Muscle of leg (tissue), 11 donors: Measurements from ENCODE around the gene MORF4L1. TPM values are rescaled to one million over a fixed set of nuclear protein-coding genes. Genes with fewer than 3 reads are reported as not detected.

Experiments used
- DNase-seq: peaks from one replicate; pipeline ENCODE4 v3.0.0; 2013
- H3K27ac ChIP-seq: one replicate; pipeline ENCODE4 v1.5.1; 2013; ENCODE audit warnings: mild to moderate bottlenecking, low read length, control low read depth
- H3K27me3 ChIP-seq: one replicate; pipeline ENCODE4 v1.6.1; 2013; ENCODE audit warnings: low read length; ENCODE audit not compliant: control insufficient read depth, insufficient read depth
- H3K36me3 ChIP-seq: one replicate; pipeline ENCODE4 v1.6.1; 2013; ENCODE audit warnings: low read length; ENCODE audit not compliant: control insufficient read depth, insufficient read depth
- H3K4me1 ChIP-seq: one replicate; pipeline ENCODE4 v1.6.1; 2013; ENCODE audit warnings: low read length; ENCODE audit not compliant: control insufficient read depth, insufficient read depth
- H3K4me3 ChIP-seq: one replicate; pipeline ENCODE4 v1.5.1; 2013; ENCODE audit warnings: low read length, control low read depth
- H3K9me3 ChIP-seq: replicated peaks from 2 replicates; pipeline ENCODE4 v1.6.1; 2013; ENCODE audit warnings: low read depth, low read length; ENCODE audit not compliant: control insufficient read depth
- WGBS: methylation state at CpG from one replicate; pipeline ENCODE4 v1.1.5; 2013; ENCODE audit warnings: missing lambda C conversion rate; ENCODE audit not compliant: insufficient coverage; 5-methylcytosine and 5-hydroxymethylcytosine counted together
- polyA plus RNA-seq, 8 donors: library from polyadenylated mRNA; unstranded; fragments of 120-200 nt; gene quantifications; one replicate each; pipeline versions ENCODE4 v1.2.1 to v1.2.3, GENCODE V29; 2013; ENCODE audit warnings: inconsistent platforms in 1 of 8, low replicate concordance in 1 of 8; ENCODE audit not compliant: insufficient read length in 8 of 8, insufficient read depth in 1 of 8
- total RNA-seq: library from RNA; stranded (reverse); fragments of 120-200 nt; gene quantifications from one replicate; pipeline ENCODE4 v1.2.4, GENCODE V29; 2013

MORF4L1 gene
- total and polyA plus RNA-seq, 9 donors: 285 to 656 (median 558) TPM

DNA sequence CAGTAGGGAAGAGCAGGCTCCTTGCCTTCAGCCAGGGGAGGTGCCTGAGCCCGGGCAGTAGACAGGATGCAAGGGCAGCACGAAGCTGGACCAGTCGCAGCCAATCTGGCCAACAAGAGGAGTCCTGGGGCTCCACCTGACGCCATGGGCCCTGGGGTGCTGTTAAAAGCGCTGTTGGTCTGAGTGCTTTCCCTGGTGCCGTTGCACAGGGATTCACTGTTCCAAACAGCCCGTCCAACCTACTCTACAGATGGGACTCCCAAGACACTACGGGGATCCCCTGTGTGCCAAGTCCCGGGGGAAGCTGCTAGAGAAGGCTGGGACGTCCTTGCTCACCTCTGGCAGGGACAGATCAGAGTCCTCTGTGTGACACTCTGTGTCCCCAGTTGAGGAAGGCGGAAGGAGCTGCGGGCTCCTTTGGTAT is 71.5 kb downstream of the MORF4L1 start:
- Histone ChIP-seq H3K9me3 (no peaks in the 10 kb centered on the region), H3K36me3 (no peaks in the 10 kb centered on the region), H3K4me1 (peaks cover 14% of the 10 kb centered on the region), H3K27me3 (peaks cover 17% of the 10 kb centered on the region), H3K4me3 (peak overlapping the region; percentile 49), H3K27ac (peak overlapping the region; percentile 20)
- DNase-seq: no peak
- 26% methylated on average over 12 of the region's 12 CpGs for WGBS

DNA sequence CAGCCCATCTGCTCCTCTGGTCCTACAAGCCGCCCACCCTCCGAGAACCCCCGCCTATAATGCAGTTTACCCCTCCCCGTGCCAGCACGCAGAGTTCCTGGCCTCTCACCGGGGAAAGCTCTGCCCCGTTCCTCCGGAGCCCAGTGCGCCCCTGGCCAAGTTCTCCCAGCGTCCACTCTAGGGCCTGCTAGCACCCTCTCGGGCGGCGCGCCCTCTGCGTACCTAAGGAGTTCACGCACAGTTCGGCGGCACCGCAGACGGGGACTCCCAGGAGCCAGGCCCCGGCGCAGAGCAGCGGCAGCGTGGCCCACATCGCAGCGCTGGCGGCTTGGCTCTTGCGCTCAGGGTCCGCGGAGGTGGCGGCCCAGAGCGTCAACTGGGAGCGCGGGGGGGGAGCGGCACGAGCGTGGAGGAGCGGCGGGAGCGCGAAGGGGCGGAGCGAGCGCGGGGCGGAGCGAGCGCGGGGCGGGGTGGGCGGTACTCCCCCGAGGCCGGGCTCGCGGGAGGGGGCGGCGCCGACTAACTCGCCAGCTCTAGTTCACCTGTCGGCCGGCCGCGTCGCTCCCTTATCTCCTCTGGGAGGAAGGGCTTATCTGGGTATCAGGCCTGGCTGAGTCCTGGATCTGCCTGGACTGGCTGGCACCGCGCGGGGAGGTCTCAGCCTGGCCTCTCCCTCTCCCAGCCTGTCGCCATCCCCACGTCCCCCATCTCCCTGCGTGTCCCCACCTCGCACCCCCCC is 72.1 kb downstream of the MORF4L1 start, which contains the start of gene CTSH:
CTSH (minus strand) TSS at position 378 of the 739 bp plus-strand sequence; CDS start at position 313, 65 bp downstream.
- Histone ChIP-seq H3K4me3 (peak within 1 kb of the TSS; percentile 49), H3K36me3 (no peaks in the 10 kb centered on the region), H3K27ac (peak within 1 kb of the TSS; percentile 20), H3K4me1 (peaks cover 14% of the 10 kb centered on the region), H3K27me3 (peaks cover 17% of the 10 kb centered on the region), H3K9me3 (no peaks in the 10 kb centered on the region)
- peak; percentile 61 for DNase-seq
- under 1% methylated on average over 67 of the region's 71 CpGs for WGBS

DNA sequence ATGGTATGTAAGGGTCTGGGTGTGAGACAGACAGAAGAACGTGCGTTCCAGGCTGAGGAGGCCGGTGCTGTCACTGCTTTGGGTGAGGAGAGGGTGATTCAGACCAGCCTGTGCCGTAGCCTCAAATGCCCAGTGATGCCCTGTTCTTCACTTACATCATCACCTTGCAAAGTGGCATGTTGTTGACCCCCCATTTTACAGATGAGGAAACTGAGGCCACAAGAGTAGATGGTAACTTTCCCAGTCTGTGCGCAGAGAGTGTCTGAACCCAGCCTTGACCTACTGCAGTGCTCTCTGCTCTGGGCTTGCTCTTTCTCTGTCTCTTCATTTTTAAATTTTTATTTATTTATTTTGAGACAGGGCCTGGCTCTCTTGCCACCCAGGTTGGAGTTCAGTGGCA is 73.8 kb downstream of the MORF4L1 start:
- DNase-seq: no peak
- Histone ChIP-seq H3K4me1 (peaks cover 21% of the 10 kb centered on the region), H3K27me3 (peaks cover 17% of the 10 kb centered on the region), H3K27ac (no peak overlapping the region), H3K9me3 (no peaks in the 10 kb centered on the region), H3K36me3 (no peaks in the 10 kb centered on the region), H3K4me3 (no peak overlapping the region)
- 100% methylated on average over 1 of the region's 5 CpGs for WGBS

DNA sequence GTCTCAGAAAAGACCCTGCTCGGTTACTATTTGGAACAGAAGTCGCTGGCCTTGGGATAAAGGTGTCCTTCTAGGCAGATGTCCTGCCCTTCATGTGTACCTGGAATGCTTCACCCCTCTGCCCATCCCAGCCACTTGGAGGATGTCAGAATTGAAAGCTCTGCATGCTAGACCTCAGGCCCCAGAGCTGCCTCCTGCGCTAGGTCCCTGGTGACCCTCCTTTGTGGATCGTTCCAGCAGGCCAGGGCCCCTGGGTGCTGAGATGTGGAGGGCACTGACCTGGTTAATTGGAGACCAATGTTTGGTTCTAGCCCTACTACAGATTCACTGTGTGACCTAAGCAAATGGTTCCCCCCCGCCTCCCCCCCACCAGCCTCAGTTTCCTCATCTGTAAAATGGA is 74.8 kb downstream of the MORF4L1 start:
- H3K4me1 ChIP-seq: peaks cover 22% of the 10 kb centered on the region
- no peak overlapping the region for H3K27ac ChIP-seq
- no peaks in the 10 kb centered on the region for H3K36me3 ChIP-seq
- DNase-seq: no peak
- peaks cover 17% of the 10 kb centered on the region for H3K27me3 ChIP-seq
- WGBS: 77% methylated on average over 3 of the region's 5 CpGs
- no peaks in the 10 kb centered on the region for H3K9me3 ChIP-seq
- no peak overlapping the region for H3K4me3 ChIP-seq

Other genes with a start within 250 kb of the MORF4L1 start
- gene CHRNB4, start 231.7 kb upstream of the MORF4L1 start, total RNA-seq: 0.09 TPM
- gene CHRNB4, start 231.7 kb upstream of the MORF4L1 start, polyA plus RNA-seq: 1 to 10 TPM in 4 of 8 donors, under 1 TPM in 4; 0.39 to 1.4 (median 0.99) TPM
- gene ADAMTS7, start 61.4 kb upstream of the MORF4L1 start, total RNA-seq: 4.9 TPM
- 10 to 100 TPM; 14.6 to 34.8 (median 26.1) TPM for gene ADAMTS7, start 61.4 kb upstream of the MORF4L1 start, polyA plus RNA-seq
- 46.0 TPM for gene CTSH, start 72.2 kb downstream of the MORF4L1 start, total RNA-seq
- 10 to 100 TPM; 15.5 to 47.9 (median 23.8) TPM for gene CTSH, start 72.2 kb downstream of the MORF4L1 start, polyA plus RNA-seq
- 0.13 TPM for gene RASGRF1, start 217.9 kb downstream of the MORF4L1 start, total RNA-seq
- gene RASGRF1, start 217.9 kb downstream of the MORF4L1 start, polyA plus RNA-seq: under 1 TPM; 0.08 to 0.93 (median 0.23) TPM